GM21723 (cell line): Measurements from ENCODE around the gene PRPF18.

ENCODE experiments used
- ATAC-seq: cut with Tn5 transposase; IDR thresholded peaks from one replicate; pipeline ENCODE4 v1.9.1; 2021; ENCODE audit warnings: mild to moderate bottlenecking, moderate library complexity; ENCODE audit not compliant: unreplicated experiment

PRPF18 gene

GRCh38 chr10:13665516-13666262 lies 78.9 kb downstream of the PRPF18 start:
- no peak for ATAC-seq

- ATAC-seq = no peak
Measured at GRCh38 chr10:13668126-13668525, 81.4 kb downstream of the PRPF18 start.

GRCh38 chr10:13669182-13669855 lies 82.6 kb downstream of the PRPF18 start:
- no peak for ATAC-seq

GRCh38 chr10:13669901-13670300 lies 83.1 kb downstream of the PRPF18 start:
- ATAC-seq = no peak

GRCh38 chr10:13670311-13670710 lies 83.5 kb downstream of the PRPF18 start:
- no peak for ATAC-seq

GRCh38 chr10:13671904-13672303 lies 85.1 kb downstream of the PRPF18 start:
- ATAC-seq = no peak

GRCh38 chr10:13672548-13672947 lies 85.8 kb downstream of the PRPF18 start:
- no peak for ATAC-seq

- no peak for ATAC-seq
Measured at GRCh38 chr10:13673156-13673555, 86.4 kb downstream of the PRPF18 start.

- no peak for ATAC-seq
Measured at GRCh38 chr10:13674645-13675588, 88.2 kb downstream of the PRPF18 start.

GRCh38 chr10:13678101-13678843 lies 91.5 kb downstream of the PRPF18 start:
- no peak for ATAC-seq
